Tibial nerve (tissue), 4 donors: ENCODE measurements around the gene SEMA6A. TPM values are rescaled to one million over a fixed set of nuclear protein-coding genes. Genes with fewer than 3 reads are reported as not detected.

Experiments
- DNase-seq, 2 donors: peaks; one replicate each; pipeline ENCODE4 v3.0.0-alpha.2; 2019; ENCODE audit warnings: low spot score in 2 of 2
- H3K27ac ChIP-seq, 4 donors: fragments of 200-600 bp; sonication (generic) in 3 of 4; one replicate each; pipeline ENCODE4 v1.5.1; 2017 to 2019; ENCODE audit warnings: mild to moderate bottlenecking in 1 of 4
- H3K27me3 ChIP-seq, 2 donors: fragments of 200-600 bp; sonication (generic) in 1 of 2; one replicate each; pipeline versions ENCODE4 v1.5.1 to v1.6.0; 2017 to 2019
- H3K36me3 ChIP-seq, 3 donors: fragments of 200-600 bp; sonication (generic); one replicate each; pipeline ENCODE4 v1.5.1; 2018 to 2019
- H3K4me1 ChIP-seq, 4 donors: fragments of 200-600 bp; sonication (generic) in 3 of 4; one replicate each; pipeline ENCODE4 v1.5.1; 2017 to 2019
- H3K4me3 ChIP-seq, 4 donors: fragments of 200-600 bp; sonication (generic) in 3 of 4; one replicate each; pipeline ENCODE4 v1.5.1; 2017 to 2019; ENCODE audit warnings: mild to moderate bottlenecking in 1 of 4, moderate library complexity in 1 of 4
- H3K9me3 ChIP-seq, 4 donors: fragments of 200-600 bp; sonication (generic) in 3 of 4; one replicate each; pipeline ENCODE4 v1.5.1; 2017 to 2019
- CTCF ChIP-seq, 5 experiments: fragments of 200-600 bp in 3 of 5; fragments of 450-650 bp in 2 of 5; sonication (generic) in 3 of 5; IDR thresholded peaks; one replicate each; pipeline ENCODE4 v1.5.1; 2016 to 2019; ENCODE audit warnings: antibody characterized with exemption in 5 of 5, mild to moderate bottlenecking in 3 of 5, moderate library complexity in 2 of 5
- EP300 ChIP-seq, 2 donors: sonication (generic); formaldehyde crosslinking; IDR thresholded peaks; one replicate each; pipeline ENCODE4 v1.6.1; 2017; ENCODE audit warnings: antibody characterized with exemption in 2 of 2, mild to moderate bottlenecking in 1 of 2
- POLR2A ChIP-seq, 2 donors: fragments of 450-650 bp; IDR thresholded peaks; one replicate each; pipeline ENCODE4 v1.6.1; 2017; ENCODE audit warnings: antibody characterized with exemption in 2 of 2, mild to moderate bottlenecking in 2 of 2, moderate library complexity in 2 of 2
- WGBS, 2 donors: methylation state at CpG; one replicate each; pipeline ENCODE4 v1.1.5; 2018; 5-methylcytosine and 5-hydroxymethylcytosine counted together
- total RNA-seq, 4 donors: library from RNA; depleted of rRNA; stranded (reverse); fragments of >200 nt; gene quantifications; one replicate each; pipeline ENCODE4 v1.1.0, GENCODE V29; 2016

SEMA6A gene
- total RNA-seq, 4 donors from 2014 or later, result 13.6 to 25.1 (median 21.4) TPM

DNA sequence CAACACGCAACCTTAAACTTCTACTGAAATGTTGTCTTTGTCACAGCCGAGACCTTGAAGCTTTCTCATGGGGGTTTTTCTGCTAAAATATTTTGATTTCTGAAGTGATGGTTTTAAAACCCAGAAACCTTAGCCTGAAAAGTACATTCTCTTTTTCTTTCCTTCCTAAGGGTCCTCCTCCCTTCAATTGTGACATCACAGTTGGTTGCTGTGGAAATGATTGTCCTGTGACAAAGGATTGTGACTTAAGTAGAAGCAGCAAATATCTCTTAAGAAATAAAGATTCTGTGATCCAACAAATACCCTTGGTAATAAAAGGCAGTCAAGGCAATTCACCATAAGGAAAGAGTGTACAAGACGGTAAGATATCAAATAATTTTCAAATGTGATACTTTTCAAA is 125.2 kb downstream of the SEMA6A start:
- H3K4me1 ChIP-seq, result peaks cover 0 to 22% (median 6%) of the 10 kb centered on the region in 4 donors
- H3K27ac ChIP-seq, result no peak overlapping the region
- H3K4me3 ChIP-seq, result no peak overlapping the region
- H3K36me3 ChIP-seq, result peaks cover 0 to 27% (median 0%) of the 10 kb centered on the region in 3 donors
- H3K27me3 ChIP-seq, result no peaks in the 10 kb centered on the region
- no peaks in the 10 kb centered on the region for H3K9me3 ChIP-seq
- WGBS, 2 donors, result 80 to 96% methylated on average over 3 of the region's 3 CpGs
- TF ChIP-seq POLR2A (IDR thresholded peaks at IDR 0.05) (no peak), EP300 (IDR thresholded peaks at IDR 0.05) (no peak), CTCF (IDR thresholded peaks at IDR 0.05) (no peak)
- DNase-seq, result no peak

- no peaks in the 10 kb centered on the region for H3K27me3 ChIP-seq
- no peak for DNase-seq
- TF ChIP-seq CTCF (IDR thresholded peaks at IDR 0.05) (no peak), POLR2A (IDR thresholded peaks at IDR 0.05) (no peak), EP300 (IDR thresholded peaks at IDR 0.05) (no peak)
- peaks cover 0 to 27% (median 0%) of the 10 kb centered on the region in 3 donors for H3K36me3 ChIP-seq
- H3K4me1 ChIP-seq, result peaks cover 0 to 17% (median 5%) of the 10 kb centered on the region in 4 donors
- no peak overlapping the region for H3K27ac ChIP-seq
- no peak overlapping the region for H3K4me3 ChIP-seq
- no peaks in the 10 kb centered on the region for H3K9me3 ChIP-seq
- 73 to 83% methylated on average over 5 of the region's 5 CpGs for WGBS, 2 donors
Observed at GRCh38 chr5:116448870-116449427, 125.7 kb downstream of the SEMA6A start.

DNA sequence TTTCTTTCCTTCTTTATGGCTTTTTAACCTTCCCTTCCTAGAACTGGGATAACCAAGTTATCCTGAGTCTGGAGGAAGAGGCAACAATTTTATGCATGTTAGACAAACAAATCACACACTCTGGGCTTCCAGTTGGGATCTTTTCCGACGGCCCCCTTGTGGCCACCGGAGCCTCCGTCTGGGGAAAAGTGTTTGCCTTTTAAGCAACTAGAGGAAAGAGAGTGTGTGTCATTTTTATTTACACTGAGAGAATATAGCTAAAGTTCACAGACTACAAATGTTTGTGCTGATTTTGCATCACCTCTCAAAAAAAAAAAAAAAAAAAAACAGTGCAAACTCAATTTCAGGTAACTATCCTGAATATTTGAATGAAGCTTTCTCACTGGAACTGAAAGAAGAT is 126.2 kb downstream of the SEMA6A start:
- Histone ChIP-seq H3K4me1 (peaks cover 0 to 12% (median 3%) of the 10 kb centered on the region in 4 donors), H3K36me3 (peaks cover 0 to 27% (median 0%) of the 10 kb centered on the region in 3 donors), H3K27ac (no peak overlapping the region), H3K9me3 (no peaks in the 10 kb centered on the region), H3K4me3 (no peak overlapping the region), H3K27me3 (no peaks in the 10 kb centered on the region)
- WGBS, 2 donors, result 62 to 74% methylated on average over 4 of the region's 4 CpGs
- no peak for DNase-seq
- TF ChIP-seq POLR2A (IDR thresholded peaks at IDR 0.05), result no peak

DNA sequence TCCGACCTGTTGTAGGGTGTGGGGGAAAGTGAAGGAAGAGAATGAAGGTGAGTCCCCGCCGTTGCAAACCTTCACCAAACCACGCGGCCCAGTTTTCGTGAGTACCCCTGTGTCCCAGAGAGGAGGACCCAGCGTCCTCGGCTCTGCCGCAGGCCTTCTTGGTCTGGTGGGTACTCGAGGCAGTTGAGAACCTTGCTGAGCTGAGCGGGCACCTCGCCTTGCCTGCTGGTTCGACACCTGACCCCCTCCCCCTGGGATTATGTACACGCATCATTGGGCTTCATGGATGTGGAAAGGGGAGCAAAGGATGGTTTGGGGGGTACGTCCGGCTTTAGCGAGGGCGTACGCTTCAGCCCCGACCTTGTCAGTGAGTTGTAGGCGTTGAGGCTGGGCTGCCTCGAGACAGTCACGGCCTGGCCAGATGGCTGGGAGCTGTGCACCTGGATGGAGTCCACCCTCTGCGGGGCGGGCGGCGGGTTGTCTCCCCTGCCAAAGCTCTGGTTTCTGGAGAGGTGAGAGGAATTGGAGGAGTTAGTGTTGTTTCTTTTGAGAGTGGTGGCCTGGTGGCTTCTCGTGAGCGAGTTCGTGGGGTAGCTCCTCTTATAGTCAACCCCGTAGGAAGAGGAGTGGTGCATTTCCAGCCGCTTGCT is 128.1 kb downstream of the SEMA6A start:
- H3K4me1 ChIP-seq, result peaks cover 0 to 8% (median 2%) of the 10 kb centered on the region in 4 donors
- H3K9me3 ChIP-seq, result no peaks in the 10 kb centered on the region
- peaks cover 0 to 27% (median 0%) of the 10 kb centered on the region in 3 donors for H3K36me3 ChIP-seq
- H3K27ac ChIP-seq, result no peak overlapping the region
- H3K27me3 ChIP-seq, result no peaks in the 10 kb centered on the region
- WGBS, 2 donors, result 94 to 95% methylated on average over 32 of the region's 32 CpGs
- no peak for TF ChIP-seq POLR2A (IDR thresholded peaks at IDR 0.05)
- TF ChIP-seq EP300 (IDR thresholded peaks at IDR 0.05), result no peak
- no peak for TF ChIP-seq CTCF (IDR thresholded peaks at IDR 0.05)
- no peak for DNase-seq
- no peak overlapping the region for H3K4me3 ChIP-seq

GRCh38 chr5:116445311-116445710 is 129.3 kb downstream of the SEMA6A start:
- no peaks in the 10 kb centered on the region for H3K27me3 ChIP-seq
- TF ChIP-seq POLR2A (IDR thresholded peaks at IDR 0.05) (no peak), EP300 (IDR thresholded peaks at IDR 0.05) (no peak), CTCF (IDR thresholded peaks at IDR 0.05) (no peak)
- peaks cover 0 to 8% (median 3%) of the 10 kb centered on the region in 4 donors for H3K4me1 ChIP-seq
- H3K27ac ChIP-seq, result no peak overlapping the region
- H3K36me3 ChIP-seq, result peaks cover 0 to 27% (median 0%) of the 10 kb centered on the region in 3 donors
- no peak for DNase-seq
- H3K9me3 ChIP-seq, result no peaks in the 10 kb centered on the region
- H3K4me3 ChIP-seq, result no peak overlapping the region
- 92 to 97% methylated on average over 2 of the region's 2 CpGs for WGBS, 2 donors
